ENCODE measurements around the gene ZDHHC11B. TPM values are rescaled to one million over a fixed set of nuclear protein-coding genes. Genes with fewer than 3 reads are reported as not detected.
"Not testable (repeated sequence)": the region's sequence is repeated elsewhere in the genome, so short reads cannot be mapped to it uniquely, and the experiment has no call there.

ZDHHC11B gene
- total RNA-seq, 4 donors from 2014 or later: 0.39 to 2.1 (median 1.5) TPM; not detected in 1

DNA sequence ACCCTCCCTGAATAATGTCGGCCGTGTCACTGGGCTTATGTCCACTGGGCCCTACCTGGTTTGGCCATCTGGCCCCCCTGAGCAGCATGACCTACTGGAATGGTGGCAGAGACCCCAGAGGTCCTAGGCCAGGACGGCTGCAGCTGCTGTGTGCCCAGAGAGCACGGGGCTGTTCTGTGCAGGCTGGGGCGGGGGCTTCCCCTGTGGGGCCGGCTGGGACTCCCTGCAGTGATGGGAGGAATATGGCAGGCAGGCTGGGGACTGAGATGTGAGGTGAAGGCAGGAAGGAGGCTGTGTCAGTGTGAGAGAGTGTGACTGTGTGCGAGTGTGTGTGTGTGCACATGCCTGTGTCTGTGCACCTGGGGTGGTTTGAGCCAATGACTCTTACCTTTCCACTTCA lies 55.3 kb downstream of the ZDHHC11B start:
- WGBS, 2 donors: 70 to 77% methylated on average over 5 of the region's 7 CpGs
- H3K27me3 ChIP-seq; H3K9me3 ChIP-seq; H3K4me1 ChIP-seq; H3K27ac ChIP-seq; H3K36me3 ChIP-seq; H3K4me3 ChIP-seq; DNase-seq (ENCODE audit: low spot score in 2 of 2): not testable (repeated sequence)

GRCh38 chr5:727087-727486 lies 57.4 kb downstream of the ZDHHC11B start:
- not testable (repeated sequence) for DNase-seq (ENCODE audit: low spot score in 2 of 2); H3K36me3 ChIP-seq; H3K4me3 ChIP-seq; H3K27ac ChIP-seq; H3K27me3 ChIP-seq; H3K9me3 ChIP-seq; H3K4me1 ChIP-seq
- WGBS, 2 donors: 54 to 64% methylated on average over 4 of the region's 9 CpGs

DNA sequence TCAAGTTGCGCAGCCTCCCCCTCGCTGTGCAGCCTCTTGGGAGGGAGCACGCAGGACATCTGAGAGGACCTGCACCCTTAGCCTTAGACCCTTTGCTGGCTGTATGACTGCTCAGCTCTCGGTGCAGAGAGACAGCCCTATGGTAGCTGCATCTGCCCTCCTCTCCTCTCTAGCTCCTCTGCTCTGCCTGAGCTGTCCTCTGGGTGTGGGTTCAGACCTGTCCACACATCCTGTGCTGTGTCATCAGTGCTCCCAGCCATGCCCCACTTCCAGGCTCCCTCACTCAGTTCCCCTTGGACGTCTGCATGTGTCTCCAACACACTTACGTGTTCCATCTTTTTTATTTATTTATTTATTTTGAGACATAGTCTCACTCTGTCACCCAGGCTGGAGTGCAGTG lies 60.7 kb downstream of the ZDHHC11B start:
- H3K27ac ChIP-seq; H3K36me3 ChIP-seq; DNase-seq (ENCODE audit: low spot score in 2 of 2); H3K4me1 ChIP-seq; H3K27me3 ChIP-seq; H3K4me3 ChIP-seq: not testable (repeated sequence)
- peaks cover 0 to 12% (median 6%) of the 10 kb centered on the region in 4 donors for H3K9me3 ChIP-seq
- 67 to 78% methylated on average over 2 of the region's 6 CpGs for WGBS, 2 donors

GRCh38 chr5:723309-723708 lies 61.2 kb downstream of the ZDHHC11B start:
- not testable (repeated sequence) for H3K27me3 ChIP-seq; H3K4me3 ChIP-seq; DNase-seq (ENCODE audit: low spot score in 2 of 2); H3K27ac ChIP-seq; H3K4me1 ChIP-seq; H3K36me3 ChIP-seq
- peaks cover 0 to 14% (median 6%) of the 10 kb centered on the region in 4 donors for H3K9me3 ChIP-seq
- WGBS, 2 donors: 89% methylated on average over 2 of the region's 4 CpGs; no CpG with 5 or more reads in 1 of the 2 donors

DNA sequence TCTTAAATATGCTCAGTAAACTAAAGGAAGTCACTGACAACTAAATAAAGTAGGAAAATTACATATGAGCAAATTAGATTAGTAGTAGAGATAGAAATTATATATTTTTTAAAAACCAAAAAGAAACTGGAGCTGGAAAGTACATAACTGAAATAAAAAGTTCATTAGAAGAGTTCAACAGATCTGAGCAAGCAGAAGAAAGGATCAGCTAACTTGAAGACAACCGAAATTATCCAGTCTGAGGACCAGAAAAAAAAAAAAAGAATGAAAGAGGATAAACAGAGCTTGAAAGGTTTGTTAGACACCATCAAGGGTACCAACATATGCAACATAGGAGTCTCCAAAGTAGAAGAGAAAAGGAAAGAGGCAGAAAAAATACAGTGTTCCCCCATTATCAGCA lies 65.2 kb downstream of the ZDHHC11B start:
- not testable (repeated sequence) for H3K36me3 ChIP-seq; DNase-seq (ENCODE audit: low spot score in 2 of 2); H3K27me3 ChIP-seq; H3K4me3 ChIP-seq; H3K4me1 ChIP-seq; H3K27ac ChIP-seq
- H3K9me3 ChIP-seq: peaks cover 0 to 14% (median 6%) of the 10 kb centered on the region in 4 donors
- WGBS, 2 donors: 84 to 85% methylated on average over 1 of the region's 1 CpG

DNA sequence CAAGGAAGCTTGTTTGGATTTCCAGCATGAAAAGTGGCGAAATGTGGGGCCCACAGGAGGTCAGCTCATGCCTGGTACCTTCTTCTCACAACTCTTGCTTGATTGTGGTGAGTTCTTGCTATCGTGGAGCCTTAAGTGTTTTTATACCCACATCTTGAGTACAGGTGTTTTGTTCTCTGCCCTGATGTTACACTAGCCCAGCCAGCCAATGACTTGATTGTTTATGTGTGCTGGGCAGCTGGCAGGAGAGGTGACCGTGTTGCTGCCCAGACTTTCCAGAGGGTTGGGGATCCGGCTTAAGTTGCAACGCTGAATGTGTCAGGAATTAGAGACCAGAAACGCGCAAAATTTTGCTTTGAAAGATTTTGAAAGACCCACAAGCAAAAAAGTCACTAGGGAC lies 67.4 kb downstream of the ZDHHC11B start:
- 69 to 80% methylated on average over 7 of the region's 7 CpGs for WGBS, 2 donors
- Histone ChIP-seq H3K36me3 (no peaks in the 10 kb centered on the region), H3K9me3 (peaks cover 0 to 14% (median 6%) of the 10 kb centered on the region in 4 donors), H3K4me1 (no peaks in the 10 kb centered on the region), H3K4me3 (no peak overlapping the region), H3K27ac (no peak overlapping the region), H3K27me3 (no peaks in the 10 kb centered on the region)
- no peak for DNase-seq (ENCODE audit: low spot score in 2 of 2)
- TF ChIP-seq POLR2A (IDR thresholded peaks at IDR 0.05) (no peak), CTCF (IDR thresholded peaks at IDR 0.05) (no peak), EP300 (IDR thresholded peaks at IDR 0.05) (no peak)

DNA sequence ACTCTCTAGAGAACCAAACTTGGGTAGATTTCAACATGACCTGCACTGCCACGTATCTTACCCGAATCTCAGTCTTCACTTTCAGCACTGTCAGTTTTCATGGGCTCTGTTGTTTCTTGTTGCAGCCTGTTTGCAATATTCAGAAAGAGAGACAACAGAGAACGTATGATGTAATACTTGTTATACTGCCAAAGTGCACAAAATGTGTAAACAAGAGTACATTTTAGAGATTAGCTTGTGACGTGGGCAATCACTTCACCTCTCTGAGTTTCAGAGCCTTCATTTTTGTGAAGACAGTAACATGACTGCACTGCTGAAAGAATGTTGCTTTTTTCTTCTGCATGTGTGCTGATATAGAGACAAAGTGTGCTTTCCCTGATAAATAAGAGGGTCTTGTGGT lies 67.8 kb downstream of the ZDHHC11B start:
- not testable (repeated sequence) for DNase-seq (ENCODE audit: low spot score in 2 of 2); H3K36me3 ChIP-seq; H3K4me1 ChIP-seq; H3K27me3 ChIP-seq; H3K27ac ChIP-seq; H3K4me3 ChIP-seq
- H3K9me3 ChIP-seq: peaks cover 0 to 14% (median 6%) of the 10 kb centered on the region in 4 donors
- 61 to 67% methylated on average over 4 of the region's 4 CpGs for WGBS, 2 donors

DNA sequence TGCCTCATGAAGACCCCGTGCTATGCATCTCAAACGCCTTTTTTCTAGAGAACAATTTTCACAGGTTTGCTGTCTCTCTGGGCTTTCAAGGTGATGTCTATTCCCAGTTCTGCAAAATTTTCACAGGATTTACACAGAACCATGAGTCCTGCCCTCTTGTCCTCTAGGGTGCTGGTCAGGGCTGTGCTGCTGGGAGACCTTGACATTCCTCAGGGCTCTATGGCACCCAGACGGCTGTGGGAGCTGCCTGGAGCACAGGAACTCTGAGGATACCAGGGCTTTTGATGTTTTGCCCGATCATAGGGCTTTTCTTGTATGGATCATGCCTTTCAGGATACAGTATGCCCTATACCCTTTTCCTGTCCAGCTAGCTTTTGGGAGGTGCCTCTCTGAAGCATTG lies 68.9 kb downstream of the ZDHHC11B start:
- H3K27me3 ChIP-seq; H3K4me1 ChIP-seq; DNase-seq (ENCODE audit: low spot score in 2 of 2); H3K36me3 ChIP-seq; H3K27ac ChIP-seq; H3K4me3 ChIP-seq: not testable (repeated sequence)
- WGBS, 2 donors: 90 to 95% methylated on average over 4 of the region's 4 CpGs
- H3K9me3 ChIP-seq: peaks cover 0 to 14% (median 6%) of the 10 kb centered on the region in 4 donors

DNA sequence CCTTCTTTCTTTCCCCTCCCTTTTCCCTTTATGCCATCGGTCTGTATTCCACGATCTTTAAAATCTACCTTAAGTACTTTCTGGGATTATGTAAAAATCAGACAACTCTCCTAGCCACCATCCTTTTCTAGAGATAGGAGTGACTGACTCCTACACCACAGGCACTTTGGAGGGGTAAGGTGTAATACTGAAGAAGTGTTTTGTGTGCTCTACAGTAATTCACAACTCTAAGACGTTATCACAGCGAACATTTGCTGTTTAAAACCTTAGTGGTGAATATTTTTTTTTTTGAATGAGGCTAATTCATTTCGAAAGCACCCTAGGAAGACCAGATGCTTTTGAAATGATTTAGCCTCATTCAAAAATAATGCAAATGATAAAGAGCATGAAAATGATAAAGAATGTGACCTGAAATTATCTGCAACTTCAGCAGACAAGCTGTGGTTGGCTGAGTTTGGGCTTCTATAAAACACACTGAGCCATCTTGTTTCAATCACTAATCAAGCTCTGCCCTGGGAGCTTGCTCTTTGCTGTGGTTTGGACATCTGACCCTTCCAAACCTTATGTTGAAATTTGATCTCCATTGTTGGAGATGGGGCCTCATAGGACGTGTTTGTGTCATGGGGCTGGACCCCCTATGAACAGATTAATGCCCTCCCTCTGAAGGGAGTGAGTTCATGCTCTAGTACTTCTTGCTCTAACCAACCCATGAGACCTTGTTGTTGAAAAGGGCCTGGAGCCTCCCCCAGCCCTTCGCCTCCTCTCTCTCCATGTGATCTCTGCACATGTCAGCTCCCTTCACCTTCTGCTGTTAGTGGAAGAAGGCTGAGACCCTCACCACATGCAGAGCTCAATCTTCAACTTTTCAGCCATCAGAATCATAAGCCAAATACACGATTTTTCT lies 70.1 kb downstream of the ZDHHC11B start:
- not testable (repeated sequence) for DNase-seq (ENCODE audit: low spot score in 2 of 2); H3K36me3 ChIP-seq; H3K27ac ChIP-seq; H3K4me1 ChIP-seq; H3K9me3 ChIP-seq; H3K27me3 ChIP-seq; H3K4me3 ChIP-seq
- WGBS, 2 donors: 56 to 69% methylated on average over 8 of the region's 8 CpGs

DNA sequence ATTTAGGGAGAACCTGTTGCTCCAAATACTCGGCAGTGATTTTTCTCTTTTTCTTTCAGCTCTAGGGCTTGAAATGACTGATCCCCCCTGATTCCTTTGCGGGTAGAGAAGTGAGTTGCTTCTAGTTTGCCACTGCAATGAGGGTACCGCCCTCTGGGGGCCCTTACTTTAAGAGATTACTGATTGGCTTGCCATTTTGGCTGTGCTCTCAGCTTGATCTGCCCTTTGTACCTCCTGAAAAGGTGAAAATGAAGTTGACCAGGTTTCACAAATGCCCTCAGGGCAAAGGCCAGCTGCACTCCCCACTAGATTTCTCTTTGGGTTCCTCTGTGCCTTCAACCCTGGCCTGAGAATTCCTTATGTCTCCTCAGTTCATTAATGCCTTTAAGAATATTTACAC lies 70.8 kb downstream of the ZDHHC11B start:
- DNase-seq (ENCODE audit: low spot score in 2 of 2); H3K27ac ChIP-seq; H3K27me3 ChIP-seq; H3K36me3 ChIP-seq; H3K9me3 ChIP-seq; H3K4me1 ChIP-seq; H3K4me3 ChIP-seq: not testable (repeated sequence)
- WGBS, 2 donors: 35 to 37% methylated on average over 3 of the region's 3 CpGs

DNA sequence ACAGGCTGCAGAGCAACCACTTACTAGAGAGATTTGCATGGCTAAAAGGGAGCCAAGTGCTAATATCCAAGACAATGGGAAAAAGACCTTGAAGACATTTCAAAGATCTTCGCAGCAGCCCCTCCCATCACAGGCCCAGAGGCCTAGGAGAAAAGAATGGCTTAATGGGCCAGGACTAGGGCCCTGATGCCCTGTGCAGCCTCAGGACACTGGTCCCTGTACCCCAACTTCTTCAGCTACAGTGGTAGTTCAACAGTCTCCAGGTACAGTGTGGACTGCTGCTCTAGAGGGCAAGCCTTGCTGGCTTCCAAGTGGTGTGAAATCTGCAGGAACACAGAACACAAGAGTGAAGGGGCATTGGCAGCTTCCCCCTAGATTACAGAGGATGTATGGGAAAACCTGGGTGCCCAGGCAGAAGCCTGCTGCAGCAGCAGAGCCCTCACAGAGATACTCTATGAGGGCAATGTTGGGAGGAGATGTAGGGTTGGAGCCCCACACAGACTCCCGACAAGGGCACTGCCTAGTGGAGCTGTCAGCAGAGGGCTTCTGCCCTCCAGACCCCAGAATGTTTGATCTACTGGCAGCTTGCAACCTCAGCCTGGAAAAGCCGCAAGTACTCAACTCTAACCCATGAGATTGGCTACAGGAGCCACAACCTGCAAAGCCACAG lies 75.5 kb downstream of the ZDHHC11B start:
- H3K27ac ChIP-seq; H3K4me3 ChIP-seq; H3K9me3 ChIP-seq; DNase-seq (ENCODE audit: low spot score in 2 of 2); H3K36me3 ChIP-seq; H3K4me1 ChIP-seq; H3K27me3 ChIP-seq: not testable (repeated sequence)
- 85 to 92% methylated on average over 2 of the region's 3 CpGs for whole genome bisulfite sequencing, 2 donors

- not testable (repeated sequence) for H3K9me3 ChIP-seq; H3K4me3 ChIP-seq; H3K27me3 ChIP-seq; DNase-seq (ENCODE audit: low spot score in 2 of 2); H3K4me1 ChIP-seq; H3K27ac ChIP-seq; H3K36me3 ChIP-seq
- 79% methylated on average over 4 of the region's 4 CpGs for WGBS, 2 donors
Measured at GRCh38 chr5:708374-708773, 76.2 kb downstream of the ZDHHC11B start.

Data from tibial nerve (tissue), 4 donors.